GM19395 (cell line): ENCODE data around the gene SMIM11.

Experiments used
- ATAC-seq: cut with Tn5 transposase; IDR thresholded peaks from one replicate; pipeline ENCODE4 v1.9.1; 2021; ENCODE audit warnings: mild to moderate bottlenecking, moderate library complexity; ENCODE audit not compliant: unreplicated experiment

The SMIM11 gene, protein sequence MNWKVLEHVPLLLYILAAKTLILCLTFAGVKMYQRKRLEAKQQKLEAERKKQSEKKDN

GRCh38 chr21:34374940-34375618 is at the start of gene SMIM11:
SMIM11 (plus strand) TSS chr21:34375507; CDS start chr21:34379505, 3,998 bp downstream.
- ATAC-seq = peak; percentile 94

GRCh38 chr21:34330055-34330454 is 45.3 kb upstream of the SMIM11 start:
- no peak for ATAC-seq

- ATAC-seq = no peak
These were observed 43.6 kb upstream of the SMIM11 start for GRCh38 chr21:34331726-34332125.

DNA sequence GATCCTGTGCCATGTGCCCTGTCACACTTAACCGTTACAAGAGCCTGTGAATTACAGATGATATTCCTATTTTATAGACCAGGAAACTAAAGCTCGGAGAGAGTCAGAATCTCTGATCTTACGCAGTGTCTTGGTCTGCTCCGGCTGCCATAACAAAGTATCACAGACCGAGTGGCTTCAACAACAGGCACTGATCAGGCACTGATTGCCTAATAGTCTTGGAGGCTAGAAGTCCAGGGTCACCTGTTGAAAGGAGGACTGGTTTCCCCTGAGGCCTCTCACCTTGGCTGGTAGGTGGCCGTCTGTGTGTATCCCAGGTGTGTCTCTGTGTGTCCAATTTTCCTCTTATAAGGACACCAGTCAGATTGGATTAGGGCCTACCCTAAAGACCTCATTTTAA is 43.0 kb upstream of the SMIM11 start:
- no peak for ATAC-seq

GRCh38 chr21:34333121-34333739 is 42.1 kb upstream of the SMIM11 start:
- ATAC-seq = no peak

DNA sequence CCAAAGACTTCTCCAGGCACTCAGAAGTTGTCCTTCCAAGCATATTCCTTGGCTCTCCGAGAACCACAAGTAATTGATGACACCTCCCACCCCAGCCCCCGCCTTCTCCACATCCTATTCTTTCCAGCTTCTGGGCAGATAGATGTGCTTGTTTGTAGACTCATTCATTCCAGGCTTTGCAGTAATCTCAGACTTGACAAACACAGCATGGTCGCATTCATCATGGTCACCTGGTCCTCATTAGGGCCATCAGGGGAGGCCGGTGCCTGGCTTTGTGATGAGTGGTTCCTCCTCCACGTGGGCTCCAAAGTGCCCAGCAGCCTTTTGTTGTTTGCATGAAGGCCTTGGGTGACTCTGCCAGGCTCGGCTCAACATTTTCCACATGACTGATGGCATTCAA is 40.0 kb upstream of the SMIM11 start:
- no peak for ATAC-seq

- ATAC-seq = no peak
These were observed 39.1 kb upstream of the SMIM11 start for GRCh38 chr21:34336245-34336644.

- no peak for ATAC-seq
These were observed 38.4 kb upstream of the SMIM11 start for GRCh38 chr21:34336756-34337391.

DNA sequence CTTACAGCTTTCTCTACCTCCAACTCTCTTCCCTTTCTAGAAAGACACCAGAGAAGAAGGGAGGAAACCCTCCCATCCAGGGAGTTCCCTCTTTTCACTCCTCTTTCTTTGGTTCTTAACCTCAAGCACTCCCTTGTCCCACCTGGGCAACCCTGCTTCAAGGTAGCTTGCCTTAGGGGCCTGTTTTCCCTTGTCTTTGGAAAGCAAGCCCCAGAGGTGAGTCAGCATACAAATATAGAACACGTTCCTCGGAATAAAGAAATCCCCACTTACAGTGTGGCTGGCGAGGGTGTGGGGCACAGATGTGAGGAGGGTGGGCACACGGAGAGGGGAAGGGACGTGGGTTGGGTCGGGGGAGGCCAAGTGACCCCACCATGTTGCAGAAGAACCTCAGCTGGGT is 37.6 kb upstream of the SMIM11 start:
- no peak for ATAC-seq

DNA sequence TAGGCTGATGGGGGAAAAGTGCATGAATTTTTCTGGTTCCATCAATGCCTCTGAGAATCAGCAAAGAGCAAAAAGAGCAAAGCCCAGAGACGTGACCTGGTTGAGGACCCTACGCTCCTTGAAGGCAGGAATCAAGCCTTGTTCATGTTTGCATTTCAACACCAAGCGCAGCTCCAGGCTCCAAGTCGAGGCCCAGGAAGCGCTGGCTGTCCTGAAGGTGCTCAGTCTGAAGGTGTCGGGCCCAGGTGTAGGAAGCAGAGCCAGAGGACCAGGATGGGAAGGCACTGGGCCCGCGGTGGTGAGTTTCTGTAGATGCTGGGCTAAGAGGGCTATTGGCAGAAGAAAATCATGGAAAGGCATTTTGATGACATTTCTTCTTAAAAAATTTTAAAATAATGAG is 37.1 kb upstream of the SMIM11 start:
- ATAC-seq = no peak

DNA sequence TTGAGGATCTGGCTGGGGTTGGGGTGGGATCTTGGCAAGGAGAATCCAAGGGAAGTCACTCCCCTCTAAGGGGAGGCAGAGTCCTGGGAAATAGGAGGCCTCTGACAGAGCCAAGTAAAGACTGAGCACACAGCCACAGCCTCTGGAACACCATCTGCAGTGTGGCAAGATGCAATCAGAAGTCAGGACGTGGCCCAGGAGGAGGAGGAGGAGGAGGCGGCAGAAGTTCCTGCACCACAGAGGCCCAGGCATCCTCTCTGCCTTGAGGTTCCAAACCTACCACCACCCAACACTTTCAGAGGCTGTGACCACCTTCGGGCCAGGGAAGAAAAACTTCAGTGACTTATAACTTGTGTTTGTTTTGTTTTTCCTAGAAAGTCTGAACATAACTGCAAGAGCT is 35.2 kb upstream of the SMIM11 start:
- no peak for ATAC-seq

DNA sequence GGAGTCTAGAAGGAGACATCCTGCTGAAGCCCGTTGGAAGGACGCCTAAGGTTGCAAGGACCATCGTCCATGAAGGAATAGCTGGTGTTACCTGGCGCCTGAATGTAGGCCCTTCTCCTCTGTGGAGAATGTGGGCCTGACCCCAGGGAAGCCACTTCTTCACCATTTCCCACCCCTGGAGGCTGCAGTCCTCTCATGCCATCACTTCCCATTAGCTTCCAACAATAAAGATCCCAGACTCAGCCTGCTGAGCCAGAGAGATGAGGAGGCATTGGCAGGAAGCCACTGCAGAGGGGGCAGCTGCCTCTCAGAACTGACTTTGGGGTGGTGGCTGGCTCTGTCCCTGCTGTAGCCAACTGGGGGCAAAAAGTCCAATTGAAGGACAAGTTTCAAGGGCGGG is 32.8 kb upstream of the SMIM11 start:
- no peak for ATAC-seq

- no peak for ATAC-seq
These were observed 32.0 kb upstream of the SMIM11 start for GRCh38 chr21:34343347-34343746.

DNA sequence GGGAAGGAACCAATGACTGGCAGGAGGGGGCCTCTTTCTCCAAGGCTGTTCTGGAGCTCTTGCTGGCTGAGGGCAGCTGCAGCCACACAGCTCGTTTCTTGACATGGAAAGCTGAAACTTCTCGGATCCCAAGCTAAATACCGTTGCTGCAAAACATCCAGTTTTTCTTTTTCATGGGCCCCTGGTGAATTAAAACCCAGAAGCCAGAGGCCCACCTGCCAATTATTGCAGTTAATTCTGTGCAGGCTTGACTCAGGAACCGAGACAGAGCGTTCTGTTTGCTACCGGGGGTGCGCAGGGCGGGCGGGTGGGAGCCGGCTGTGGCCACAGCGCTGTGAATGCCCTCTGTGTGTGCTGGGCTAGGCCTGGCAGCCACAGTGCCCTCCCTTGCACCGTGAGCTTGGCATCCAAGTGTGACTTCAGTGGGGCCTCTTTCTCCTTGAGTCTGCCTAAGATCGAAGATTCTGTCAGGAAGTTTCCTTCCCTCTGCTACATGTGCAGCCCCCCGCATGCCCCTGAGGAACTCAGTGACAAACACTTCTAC is 31.4 kb upstream of the SMIM11 start:
- no peak for ATAC-seq

DNA sequence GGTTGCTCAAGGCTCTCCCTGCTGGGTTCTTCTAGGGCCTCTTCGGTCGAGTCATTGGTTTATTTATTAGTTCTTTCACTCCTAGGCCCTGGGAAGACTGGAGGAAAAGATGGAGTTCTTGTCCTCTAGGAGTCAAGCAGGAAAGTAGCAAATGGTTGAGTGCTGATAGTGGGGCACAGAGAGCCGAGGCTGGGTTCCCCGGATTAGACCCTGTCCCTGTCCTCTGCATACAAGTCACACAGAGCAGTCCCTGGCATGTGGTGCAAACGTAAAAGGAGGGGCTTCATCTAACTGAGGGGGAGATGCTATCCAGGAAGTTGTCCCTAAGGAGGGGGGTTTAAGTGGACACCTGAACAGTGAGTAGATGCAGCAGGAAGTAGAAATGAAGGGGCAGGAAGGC is 30.7 kb upstream of the SMIM11 start:
- ATAC-seq = no peak

- ATAC-seq = no peak
These were observed 30.0 kb upstream of the SMIM11 start for GRCh38 chr21:34345091-34345871.

GRCh38 chr21:34345892-34346291 is 29.4 kb upstream of the SMIM11 start:
- ATAC-seq = no peak

- ATAC-seq = no peak
These were observed 26.3 kb upstream of the SMIM11 start for GRCh38 chr21:34348890-34349519.

DNA sequence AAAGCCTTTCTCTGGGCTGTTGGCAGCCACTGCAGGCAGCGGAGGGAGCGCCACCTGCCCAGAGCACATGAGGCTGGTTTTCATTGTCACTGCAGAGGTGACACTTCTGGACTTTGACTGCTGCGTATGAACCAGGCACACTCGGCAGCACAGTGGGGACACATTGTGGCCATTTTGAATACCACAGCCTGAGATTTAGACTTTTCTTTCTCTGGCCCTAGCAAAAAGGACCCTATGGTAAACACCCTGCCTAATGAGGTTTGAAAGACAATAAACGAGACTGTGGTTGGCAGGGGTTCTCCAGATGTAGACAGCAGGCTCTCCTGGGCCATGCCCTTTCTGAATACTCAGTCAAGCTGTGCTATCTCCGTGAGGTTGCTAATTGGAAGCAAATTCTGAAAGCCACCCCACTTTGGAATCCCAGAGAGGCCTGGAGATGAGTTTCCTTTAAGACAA is 23.5 kb upstream of the SMIM11 start:
- peak; percentile 66 for ATAC-seq

GRCh38 chr21:34352556-34352955 is 22.8 kb upstream of the SMIM11 start:
- no peak for ATAC-seq

DNA sequence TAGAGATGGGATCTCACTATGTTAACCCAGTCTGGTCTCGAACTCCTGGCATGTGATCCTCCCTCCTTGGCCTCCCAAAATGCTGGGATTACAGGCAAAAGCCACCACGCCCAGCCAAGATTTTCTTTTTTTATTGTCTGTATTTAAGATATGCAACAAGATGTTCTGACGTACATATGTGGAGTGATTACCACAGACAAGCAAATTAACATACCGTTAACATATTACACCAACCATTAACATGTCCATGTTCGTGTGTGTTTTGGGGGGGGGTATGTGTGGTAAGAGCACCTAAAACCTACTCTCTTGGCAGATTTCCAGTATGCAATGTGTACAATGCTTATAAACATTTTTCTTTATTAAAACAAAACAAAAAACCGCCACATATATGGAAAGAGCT is 22.1 kb upstream of the SMIM11 start:
- ATAC-seq = no peak
